ENCODE data around the gene FXYD2. TPM values are rescaled to one million over a fixed set of nuclear protein-coding genes. Genes with fewer than 3 reads are reported as not detected.

The FXYD2 gene
- total RNA-seq, 4 donors from 2014 or later = 0.67 to 1.7 TPM; not detected in 2

- H3K27ac ChIP-seq = no peak overlapping the region
- no peaks in the 10 kb centered on the region for H3K9me3 ChIP-seq
- DNase-seq = peak in 2 of 3 donors; percentile 19 to 58
- no peak overlapping the region for H3K4me3 ChIP-seq
- no peaks in the 10 kb centered on the region for H3K4me1 ChIP-seq
- peaks cover 0 to 3% (median 0%) of the 10 kb centered on the region in 3 donors for H3K36me3 ChIP-seq
- TF ChIP-seq CTCF (IDR thresholded peaks at IDR 0.05) = no peak
- H3K27me3 ChIP-seq = no peaks in the 10 kb centered on the region
These were observed 17.8 kb upstream of the FXYD2 start for GRCh38 chr11:117842131-117842941.

- Histone ChIP-seq H3K27ac (peak overlapping the region in 1 of 4 donors; percentile 17), H3K4me1 (no peaks in the 10 kb centered on the region), H3K27me3 (no peaks in the 10 kb centered on the region), H3K4me3 (no peak overlapping the region), H3K9me3 (no peaks in the 10 kb centered on the region), H3K36me3 (peaks cover 0 to 3% (median 0%) of the 10 kb centered on the region in 3 donors)
- DNase-seq = peak in 1 of 3 donors; percentile 1
- no peak for TF ChIP-seq CTCF (IDR thresholded peaks at IDR 0.05)
- no peak for TF ChIP-seq POLR2A (IDR thresholded peaks at IDR 0.05)
These were observed 17.0 kb upstream of the FXYD2 start for GRCh38 chr11:117841551-117842031.

GRCh38 chr11:117840881-117841550, 16.5 kb upstream of the FXYD2 start:
- Histone ChIP-seq H3K9me3 (no peaks in the 10 kb centered on the region), H3K27me3 (no peaks in the 10 kb centered on the region), H3K27ac (no peak overlapping the region), H3K36me3 (peaks cover 0 to 3% (median 0%) of the 10 kb centered on the region in 3 donors), H3K4me3 (no peak overlapping the region), H3K4me1 (no peaks in the 10 kb centered on the region)
- peak in 2 of 3 donors; percentile 6 to 29 for DNase-seq
- no peak for TF ChIP-seq POLR2A (IDR thresholded peaks at IDR 0.05)
- no peak for TF ChIP-seq CTCF (IDR thresholded peaks at IDR 0.05)

- Histone ChIP-seq H3K27me3 (no peaks in the 10 kb centered on the region), H3K4me1 (no peaks in the 10 kb centered on the region), H3K36me3 (peaks cover 0 to 3% (median 0%) of the 10 kb centered on the region in 3 donors), H3K4me3 (no peak overlapping the region), H3K27ac (no peak overlapping the region), H3K9me3 (no peaks in the 10 kb centered on the region)
- TF ChIP-seq POLR2A (IDR thresholded peaks at IDR 0.05) (no peak), CTCF (IDR thresholded peaks at IDR 0.05) (no peak)
- peak in 2 of 3 donors; percentile 3 to 25 for DNase-seq
These were observed 15.6 kb upstream of the FXYD2 start for GRCh38 chr11:117839936-117840813.

GRCh38 chr11:117839380-117839881, 14.9 kb upstream of the FXYD2 start:
- TF ChIP-seq POLR2A (IDR thresholded peaks at IDR 0.05) = no peak
- H3K4me3 ChIP-seq = no peak overlapping the region
- peak in 1 of 3 donors; percentile 8 for DNase-seq
- H3K9me3 ChIP-seq = no peaks in the 10 kb centered on the region
- H3K27me3 ChIP-seq = no peaks in the 10 kb centered on the region
- H3K36me3 ChIP-seq = peaks cover 0 to 3% (median 0%) of the 10 kb centered on the region in 3 donors
- no peaks in the 10 kb centered on the region for H3K4me1 ChIP-seq
- H3K27ac ChIP-seq = no peak overlapping the region

Data from Peyer's patch (tissue), 4 donors.